ENCODE data around the gene KLRK1.
"Not testable (repeated sequence)": the region's sequence is repeated elsewhere in the genome, so short reads cannot be mapped to it uniquely, and the experiment has no call there.

The KLRK1 gene

DNA sequence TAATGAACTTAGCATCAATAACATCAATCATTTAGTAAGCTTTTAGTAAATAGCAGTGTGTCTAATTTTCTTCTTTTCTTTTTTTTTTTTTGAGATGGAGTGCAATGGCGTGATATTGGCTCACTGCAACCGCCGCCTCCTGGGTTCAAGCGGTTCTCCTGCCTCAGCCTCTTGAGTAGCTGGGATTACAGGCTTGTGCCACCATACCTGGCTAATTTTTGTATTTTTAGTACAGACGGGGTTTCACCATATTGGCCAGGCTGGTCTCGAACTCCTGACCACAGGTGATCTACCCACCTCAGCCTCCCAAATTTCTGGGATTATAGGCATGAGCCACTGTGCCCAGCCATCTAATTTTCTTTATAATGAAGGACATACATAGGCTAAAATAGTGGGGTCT is 2.3 kb downstream of the KLRK1 start:
- DNase-seq, result not testable (repeated sequence)

DNA sequence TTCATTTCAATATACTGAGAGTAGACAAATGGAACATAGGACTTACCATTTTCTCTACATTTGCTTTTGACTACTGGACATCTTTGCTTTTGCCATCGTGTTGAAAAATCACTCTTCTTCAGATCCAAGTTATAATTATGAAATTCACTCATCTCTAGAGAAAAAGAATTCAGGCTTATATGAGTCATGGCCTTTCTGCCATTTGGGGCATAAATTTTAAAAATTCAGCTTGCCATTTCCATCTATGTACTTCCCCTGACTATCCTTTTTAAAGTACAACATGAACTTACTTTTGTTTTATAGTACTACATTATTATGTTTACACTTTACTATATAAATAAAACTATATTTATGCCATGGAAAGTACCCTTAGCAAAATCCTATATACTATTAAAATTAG is 3.0 kb downstream of the KLRK1 start:
- no peak for DNase-seq

DNA sequence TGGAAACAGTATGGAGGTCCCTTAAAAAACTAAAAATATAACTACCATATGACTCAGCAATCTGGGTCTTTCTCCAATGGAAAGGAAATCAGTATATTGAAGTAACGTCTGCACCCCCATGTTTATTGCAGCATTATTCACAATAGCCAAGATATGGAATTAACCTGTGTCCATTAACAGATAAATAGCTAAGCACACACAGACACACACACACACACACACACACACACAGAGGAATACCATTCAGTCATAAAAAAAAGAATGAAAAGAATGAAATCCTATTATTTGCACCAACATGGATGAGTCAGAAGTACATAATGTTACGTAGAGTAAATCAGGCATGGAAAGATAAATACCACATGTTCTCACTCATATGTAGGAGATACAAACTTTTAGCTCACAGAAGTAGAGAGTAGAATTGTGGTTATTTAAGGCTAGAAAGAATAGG is 4.7 kb downstream of the KLRK1 start:
- DNase-seq, result no peak

DNA sequence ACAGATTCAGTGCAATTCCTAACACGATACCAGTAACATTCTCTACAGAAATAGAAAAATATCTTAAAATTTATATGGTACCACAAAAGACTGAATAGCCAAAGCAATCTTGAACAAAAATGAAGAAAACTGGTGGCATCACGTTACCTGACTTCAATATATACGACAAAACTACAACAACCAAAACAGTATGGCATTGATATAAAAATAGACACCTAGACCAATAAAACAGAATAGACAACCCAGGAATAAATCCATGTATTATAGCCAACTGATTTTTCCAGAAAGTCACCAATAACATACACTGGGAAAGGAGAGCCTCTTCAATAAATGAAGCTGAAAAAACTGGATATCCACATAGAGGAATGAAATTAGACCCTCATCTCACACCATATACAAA is 5.7 kb downstream of the KLRK1 start:
- no peak for DNase-seq

DNA sequence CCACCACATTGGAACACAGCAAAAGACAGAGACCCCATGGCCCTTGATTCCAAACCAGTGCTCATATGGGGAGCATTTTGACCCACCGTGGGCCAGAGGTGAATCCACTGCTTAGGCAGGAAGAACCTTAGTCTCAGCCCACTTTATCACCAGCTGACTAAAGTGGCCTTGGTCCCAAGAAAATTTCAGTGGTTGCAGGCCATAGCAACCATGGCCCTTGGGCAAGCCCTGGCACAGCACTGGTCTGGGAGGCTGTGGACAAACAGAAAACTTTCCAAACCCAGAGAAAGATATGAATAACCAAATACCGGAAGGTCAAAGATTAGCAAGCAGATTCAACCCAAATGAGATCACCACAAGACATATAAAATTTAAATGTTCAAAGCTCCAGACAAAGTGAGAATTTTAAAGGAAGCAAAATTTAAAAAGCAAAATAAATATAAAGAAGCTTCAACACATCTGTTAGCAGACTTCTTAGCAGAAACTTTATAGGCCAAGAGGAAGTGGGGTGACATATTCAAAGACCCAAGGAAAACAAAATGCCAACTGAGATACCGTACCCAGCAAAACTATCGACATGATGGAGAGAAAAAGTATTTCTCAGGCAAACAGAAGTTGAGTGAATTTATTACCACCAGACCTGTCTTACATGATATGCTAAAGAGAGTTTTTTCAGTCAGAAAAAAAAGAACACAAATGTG is 7.8 kb downstream of the KLRK1 start:
- no peak for DNase-seq

- not testable (repeated sequence) for DNase-seq
These were observed 11.1 kb downstream of the KLRK1 start for GRCh38 chr12:10378737-10379136.

- no peak for DNase-seq
These were observed 15.2 kb downstream of the KLRK1 start for GRCh38 chr12:10374624-10375018.

GRCh38 chr12:10372559-10372958 is 17.3 kb downstream of the KLRK1 start:
- DNase-seq, result peak; percentile 29

DNA sequence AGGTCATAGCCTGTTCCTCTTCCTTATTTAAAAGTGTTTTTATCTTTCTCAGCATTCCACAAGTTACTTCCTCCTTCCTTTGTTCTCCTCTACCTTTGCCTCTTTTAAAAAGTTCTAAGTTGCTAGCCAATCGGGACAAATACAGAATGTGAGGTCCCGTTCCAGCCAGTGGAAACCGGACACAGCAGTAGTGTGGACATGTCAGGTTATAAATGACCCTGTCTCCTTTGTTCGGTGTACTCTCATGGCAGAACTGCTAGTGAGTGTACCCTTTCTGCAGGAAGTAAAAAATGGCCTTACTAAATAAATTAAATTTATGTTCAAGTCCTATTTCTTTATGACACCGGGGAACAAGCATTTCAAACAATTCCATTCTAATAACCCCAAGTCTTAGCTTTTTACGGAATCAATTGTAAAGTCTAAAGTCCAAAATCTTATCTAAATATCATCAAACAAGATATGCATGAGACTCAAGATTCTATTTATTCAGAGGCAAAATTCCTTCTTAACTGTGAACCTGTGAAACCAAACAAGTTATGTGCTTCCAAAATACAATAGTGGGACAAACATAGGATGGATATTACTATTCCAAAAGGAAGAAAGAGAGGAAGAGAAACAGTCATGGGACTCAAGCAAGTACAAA is 17.8 kb downstream of the KLRK1 start:
- DNase-seq, result not testable (repeated sequence)

- no peak for DNase-seq
These were observed 20.1 kb downstream of the KLRK1 start for GRCh38 chr12:10369557-10370415.

GRCh38 chr12:10368206-10369171 is 21.4 kb downstream of the KLRK1 start:
- no peak for DNase-seq

DNA sequence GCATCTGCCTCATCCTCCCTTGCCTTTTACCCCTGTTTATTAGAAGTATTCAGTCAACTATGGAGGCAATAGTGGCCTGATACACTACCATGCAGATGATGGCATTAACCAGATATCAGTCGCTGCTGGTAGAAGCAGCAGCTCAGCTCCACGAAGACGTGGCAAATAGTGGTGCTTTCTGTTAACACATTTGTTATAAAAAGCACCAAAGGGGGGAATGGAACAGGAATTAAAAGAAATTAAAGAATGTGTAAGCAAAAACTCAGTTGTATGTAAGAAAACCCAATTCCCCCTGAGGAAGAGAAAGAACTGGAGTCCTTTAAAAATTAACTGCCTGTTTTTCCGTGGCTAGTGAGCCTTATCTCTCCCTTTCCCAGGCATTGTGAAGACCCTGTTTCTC is 22.1 kb downstream of the KLRK1 start:
- DNase-seq, result not testable (repeated sequence)

- DNase-seq, result peak; percentile 66
These were observed 23.0 kb downstream of the KLRK1 start for GRCh38 chr12:10366875-10367274.

- DNase-seq, result peak; percentile 59
These were observed 24.0 kb downstream of the KLRK1 start for GRCh38 chr12:10365696-10366405.

- DNase-seq, result peak; percentile 94
These were observed 24.8 kb downstream of the KLRK1 start for GRCh38 chr12:10364815-10365622.

GRCh38 chr12:10363914-10364814 is 25.7 kb downstream of the KLRK1 start:
- DNase-seq, result peak; percentile 71

- DNase-seq, result no peak
These were observed 26.3 kb downstream of the KLRK1 start for GRCh38 chr12:10363658-10363913.

DNA sequence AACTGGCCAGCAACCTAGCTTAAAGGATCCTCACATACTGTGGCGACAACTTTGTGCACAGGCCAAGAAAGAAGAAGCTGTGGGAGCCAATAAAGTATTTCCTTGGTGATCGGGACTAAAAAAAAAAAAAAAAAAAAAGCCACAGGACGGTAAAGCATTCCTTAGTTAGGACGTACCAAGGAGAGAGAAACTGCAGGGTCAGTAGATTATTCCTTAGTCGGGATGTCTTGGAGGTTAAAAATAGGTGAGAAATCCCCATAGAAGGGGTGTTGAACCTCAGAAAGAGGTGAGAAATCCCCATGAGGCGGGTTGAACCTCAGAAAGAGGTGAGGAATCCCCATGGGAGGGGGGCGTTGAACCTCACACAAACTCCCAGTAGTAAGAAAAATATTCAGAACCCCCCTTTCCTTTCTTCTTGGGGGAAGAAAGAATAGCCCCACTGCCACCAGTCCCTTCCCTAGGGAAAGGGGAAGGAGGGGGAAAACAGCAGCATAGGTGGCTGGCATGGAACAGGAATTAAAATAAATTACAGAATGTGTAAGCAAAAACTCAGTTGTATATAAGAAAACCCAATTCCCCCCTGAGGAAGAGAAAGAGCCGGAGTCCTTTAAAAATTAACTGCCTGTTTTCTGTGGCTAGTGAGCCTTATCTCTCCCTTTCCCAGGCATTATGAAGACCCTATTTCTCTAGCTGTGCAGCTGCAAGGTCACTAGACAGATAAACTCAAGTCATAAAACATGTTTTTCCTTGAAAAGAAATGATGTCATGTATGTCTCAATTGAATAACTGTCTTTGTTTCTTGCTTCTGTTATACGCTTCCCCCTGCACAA is 26.8 kb downstream of the KLRK1 start:
- peak; percentile 77 for DNase-seq

GRCh38 chr12:10362325-10362724 is 27.5 kb downstream of the KLRK1 start:
- DNase-seq, result peak; percentile 21

Measured in hematopoietic multipotent progenitor cell treated with erythropoietin and hydrocortisone succinate and interleukin-3 and kit ligand, for 6 days (in vitro differentiated cells).